ENCODE measurements around the gene ANGPTL7.

GRCh38 chr1:11188858-11189451 lies at the start of gene ANGPTL7:
- TF ChIP-seq CTCF (IDR thresholded peaks at IDR 0.05) (no peak), POLR2A (IDR thresholded peaks at IDR 0.05) (no peak)
